IMR-90 (cell line): Measurements from ENCODE around the gene CD38. TPM values are rescaled to one million over a fixed set of nuclear protein-coding genes. Genes with fewer than 3 reads are reported as not detected.

Experiments used
- ATAC-seq: fragments of 200-7000 bp; cut with Tn5 transposase; 2 replicates; pipeline ENCODE4 v1.9.1; 2020; ENCODE audit warnings: low read depth, mild to moderate bottlenecking, moderate library complexity
- BruUV-seq: library from RNA; stranded (reverse); fragments of 400-500 nt; replicated peaks from 2 replicates; lab custom pipeline; 2021; lab: Mats Ljungman, UMichigan
- CTCF ChIA-PET: fragments of 300-600 bp; formaldehyde crosslinking; extraction: SDS; loops from one replicate; lab custom pipeline; 2021; ENCODE audit warnings: antibody characterized with exemption; lab: Yijun Ruan, JAX
- POLR2A ChIA-PET: fragments of 300-600 bp; sonication (Branson Sonifier 250); formaldehyde crosslinking; loops from one replicate; lab custom pipeline; 2022; ENCODE audit warnings: antibody characterized with exemption; ENCODE audit not compliant: unreplicated experiment; lab: Charles Lee
- DNase-seq: peaks from one replicate; pipeline ENCODE4 v3.0.0; 2013
- H2AFZ ChIP-seq: replicated peaks from 2 replicates; pipeline ENCODE3; 2013; ENCODE audit warnings: low read length, mild to moderate bottlenecking; ENCODE audit not compliant: poor library complexity
- H2AK5ac ChIP-seq: 2 replicates; pipeline ENCODE4 v1.6.1; 2013; ENCODE audit warnings: low read depth, low read length, inconsistent platforms
- H2AK9ac ChIP-seq: replicated peaks from 2 replicates; pipeline ENCODE3; 2013; ENCODE audit warnings: mild to moderate bottlenecking, low read depth, low read length, moderate library complexity; ENCODE audit not compliant: poor library complexity
- H2BK120ac ChIP-seq: 2 replicates; pipeline ENCODE4 v1.6.1; 2013; ENCODE audit warnings: low read depth, low read length, inconsistent platforms
- H2BK15ac ChIP-seq: 3 replicates; pipeline ENCODE4 v1.6.1; 2013; ENCODE audit warnings: low read depth, low read length, inconsistent platforms
- H2BK20ac ChIP-seq: 2 replicates; pipeline ENCODE4 v1.6.1; 2013; ENCODE audit warnings: low read depth, mild to moderate bottlenecking, inconsistent platforms, low read length, moderate library complexity
- H2BK5ac ChIP-seq: 2 replicates; pipeline ENCODE4 v1.6.1; 2013; ENCODE audit warnings: mild to moderate bottlenecking, low read depth, low read length, inconsistent platforms; ENCODE audit not compliant: poor library complexity, severe bottlenecking
- H3K14ac ChIP-seq: replicated peaks from 2 replicates; pipeline ENCODE4 v1.6.1; 2013; ENCODE audit warnings: low read depth, low read length, inconsistent platforms
- H3K18ac ChIP-seq: 2 replicates; pipeline ENCODE4 v1.6.1; 2013; ENCODE audit warnings: low read depth, low read length, control low read depth
- H3K23ac ChIP-seq: 2 replicates; pipeline ENCODE4 v1.6.1; 2013; ENCODE audit warnings: low read depth, low read length, inconsistent platforms
- H3K27ac ChIP-seq: 2 replicates; pipeline ENCODE4 v1.5.1; 2013; ENCODE audit warnings: mild to moderate bottlenecking, control low read depth, low read length; ENCODE audit not compliant: insufficient read depth
- H3K27me3 ChIP-seq: 2 replicates; pipeline ENCODE4 v1.6.1; 2013; ENCODE audit warnings: low read length; ENCODE audit not compliant: control insufficient read depth, insufficient read depth
- H3K36me3 ChIP-seq: 2 replicates; pipeline ENCODE4 v1.6.1; 2013; ENCODE audit warnings: low read length, mixed read lengths; ENCODE audit not compliant: control insufficient read depth, insufficient read depth
- H3K4ac ChIP-seq: 2 replicates; pipeline ENCODE4 v1.6.1; 2013; ENCODE audit warnings: low read depth, low read length, inconsistent platforms
- H3K4me1 ChIP-seq: 2 replicates; pipeline ENCODE4 v1.6.1; 2013; ENCODE audit warnings: low read length, mixed read lengths; ENCODE audit not compliant: control insufficient read depth, insufficient read depth
- H3K4me2 ChIP-seq: 2 replicates; pipeline ENCODE4 v1.6.1; 2013; ENCODE audit warnings: low read depth, mild to moderate bottlenecking, control low read depth, low read length, moderate library complexity
- H3K4me3 ChIP-seq: 2 replicates; pipeline ENCODE4 v1.5.1; 2013; ENCODE audit warnings: low read depth, mild to moderate bottlenecking, control low read depth, low read length, moderate library complexity; ENCODE audit not compliant: insufficient read depth
- H3K56ac ChIP-seq: 2 replicates; pipeline ENCODE4 v1.6.1; 2013; ENCODE audit warnings: low read length, inconsistent platforms; ENCODE audit not compliant: insufficient read depth; ENCODE audit errors: extremely low read depth
- H3K79me1 ChIP-seq, 2 experiments: 2 replicates each; pipeline ENCODE4 v1.6.1; 2013; ENCODE audit warnings: low read length in 2 of 2, inconsistent platforms in 1 of 2, low read depth in 1 of 2
- H3K9ac ChIP-seq: 2 replicates; pipeline ENCODE4 v1.6.1; 2013; ENCODE audit warnings: low read depth, low read length, control low read depth
- H3K9me1 ChIP-seq: 2 replicates; pipeline ENCODE4 v1.6.1; 2013; ENCODE audit warnings: low read length, inconsistent platforms; ENCODE audit not compliant: insufficient read depth
- H3K9me3 ChIP-seq: 2 replicates; pipeline ENCODE4 v1.6.1; 2013; ENCODE audit warnings: low read length; ENCODE audit not compliant: control insufficient read depth, insufficient read depth
- H4K20me1 ChIP-seq: 2 replicates; pipeline ENCODE4 v1.6.1; 2013; ENCODE audit warnings: low read length, inconsistent platforms; ENCODE audit not compliant: insufficient read depth
- H4K5ac ChIP-seq: 2 replicates; pipeline ENCODE4 v1.6.1; 2013; ENCODE audit warnings: mild to moderate bottlenecking, low read depth, low read length, control low read depth
- H4K8ac ChIP-seq, 2 experiments: 2 replicates each; pipeline ENCODE4 v1.6.1; 2013; ENCODE audit warnings: low read depth in 2 of 2, low read length in 2 of 2, control low read depth in 1 of 2, inconsistent platforms in 1 of 2
- H4K91ac ChIP-seq: 2 replicates; pipeline ENCODE4 v1.6.1; 2013; ENCODE audit warnings: low read depth, low read length, inconsistent platforms; ENCODE audit not compliant: insufficient read depth
- ELK1 ChIP-seq: fragments of 150-350 bp; IDR thresholded peaks from 2 replicates; pipeline ENCODE4 v1.6.1; 2016; ENCODE audit warnings: low read depth, mild to moderate bottlenecking, low read length, moderate library complexity, borderline replicate concordance
- MXI1 ChIP-seq: IDR thresholded peaks from 2 replicates; pipeline ENCODE4 v1.6.1; 2012; ENCODE audit warnings: low read depth, mild to moderate bottlenecking, low read length, moderate library complexity, borderline replicate concordance
- POLR2A ChIP-seq: IDR thresholded peaks from 2 replicates; pipeline ENCODE4 v1.6.1; 2012; ENCODE audit warnings: mild to moderate bottlenecking, low read depth, low read length
- RCOR1 ChIP-seq: IDR thresholded peaks from 2 replicates; pipeline ENCODE4 v1.6.1; 2012; ENCODE audit warnings: mild to moderate bottlenecking, low read length, improper control_type of control experiment; ENCODE audit not compliant: insufficient replicate concordance
- SMC3 ChIP-seq: fragments of 150-350 bp; IDR thresholded peaks from 2 replicates; pipeline ENCODE4 v1.6.1; 2016; ENCODE audit warnings: low read depth, mild to moderate bottlenecking, antibody characterized with exemption, low read length, moderate library complexity
- USF2 ChIP-seq: fragments of 150-350 bp; IDR thresholded peaks from 2 replicates; pipeline ENCODE4 v1.6.1; 2017; ENCODE audit warnings: mild to moderate bottlenecking, antibody characterized with exemption, low read length, low read depth
- WGBS, 2 experiments: methylation state at CpG; one replicate each; pipeline versions ENCODE4 v1.1.5 to v1.1.7; 2013; ENCODE audit warnings: missing lambda C conversion rate in 2 of 2; ENCODE audit not compliant: insufficient read length in 1 of 2; ENCODE audit errors: extremely low coverage in 2 of 2; 5-methylcytosine and 5-hydroxymethylcytosine counted together
- dilution Hi-C: fragments of 300-500 bp; cut with HindIII; formaldehyde crosslinking; loops from one replicate; pipeline ENCODE4 v1.14.3; 2018; ENCODE audit warnings: low sequenced_read_pairs; ENCODE audit not compliant: unreplicated experiment
- in situ Hi-C: fragments of 300-500 bp; cut with MboI; formaldehyde crosslinking; loops from 3 replicates; pipeline ENCODE4 v1.14.3; 2019; ENCODE audit warnings: low sequenced_read_pairs, inconsistent platforms, mixed read lengths
- intact Hi-C: fragments of 100-400 bp; cut with micrococcal nuclease; formaldehyde crosslinking; loops from 2 replicates; pipeline ENCODE4 v1.10.0; 2022
- polyA plus RNA-seq, 3 experiments: library from polyadenylated mRNA; depleted of rRNA; stranded (reverse); fragments of >200 nt; gene quantifications; 2 replicates each; pipeline ENCODE4 v1.2.3, GENCODE V29; 2012; ENCODE audit warnings: low replicate concordance in 1 of 3
- total RNA-seq: library from RNA; depleted of rRNA; stranded (reverse); fragments of >200 nt; gene quantifications from 2 replicates; pipeline ENCODE4 v1.2.3, GENCODE V29; 2012

Gene CD38
- total and polyA plus RNA-seq, 2 of the 4 experiments (the other 2 are of a cell fraction): not detected

GRCh38 chr4:15744016-15744545, 34.0 kb upstream of the CD38 start:
- H3K9ac ChIP-seq: no peak overlapping the region
- no peak overlapping the region for H3K4ac ChIP-seq
- H2AK9ac ChIP-seq: no peak overlapping the region
- H3K56ac ChIP-seq: no peak overlapping the region
- no peak overlapping the region for H3K18ac ChIP-seq
- H2BK20ac ChIP-seq: no peak overlapping the region
- TF ChIP-seq POLR2A (no peak), ELK1 (no peak), MXI1 (no peak), RCOR1 (no peak), USF2 (no peak; the same call in 1 of the 2 replicates), SMC3 (no peak)
- no peak overlapping the region for H2BK5ac ChIP-seq
- DNase-seq (peak; percentile 55), ATAC-seq (peak; percentile 64)
- H3K9me1 ChIP-seq: no peaks in the 10 kb centered on the region
- H2BK120ac ChIP-seq: no peak overlapping the region
- H3K14ac ChIP-seq: no peak overlapping the region
- no peak overlapping the region for H3K4me3 ChIP-seq
- H3K27me3 ChIP-seq: peaks cover 3% of the 10 kb centered on the region; the same call in 1 of the 2 replicates
- no peak overlapping the region for H3K4me2 ChIP-seq
- dilution Hi-C loops: no loop called here
- BruUV-seq: no TSS peak
- no peak overlapping the region for H2AFZ ChIP-seq
- peaks cover 2% of the 10 kb centered on the region; the same call in 1 of the 2 replicates for H3K4me1 ChIP-seq
- H4K8ac ChIP-seq: no peak overlapping the region
- in situ Hi-C loops: no loop called here
- no peak overlapping the region for H4K91ac ChIP-seq
- no peaks in the 10 kb centered on the region for H3K79me1 ChIP-seq
- intact Hi-C loops: no loop called here
- H4K5ac ChIP-seq: no peak overlapping the region
- no peak overlapping the region for H3K27ac ChIP-seq
- H2BK15ac ChIP-seq: no peak overlapping the region
- H4K20me1 ChIP-seq: no peaks in the 10 kb centered on the region
- no CpG with 5 or more reads among the region's 5 CpGs for WGBS, 2 experiments
- ChIA-PET POLR2A (interaction anchor here (0.6 kb wide), 1 partner anchor 355 kb away, joined by 6 read pairs; no protein-coding TSS in a partner anchor), CTCF (no interaction called here)
- no peak overlapping the region for H2AK5ac ChIP-seq
- no peaks in the 10 kb centered on the region for H3K36me3 ChIP-seq
- no peak overlapping the region for H3K23ac ChIP-seq
- H3K9me3 ChIP-seq: peaks cover 14% of the 10 kb centered on the region
